NCI-H146 treated with DMSO at 0.1 percent for 48 hours (cell line): ENCODE data around the gene GPRC5D.

Experiments used
- DNase-seq: peaks from one replicate; lab custom pipeline; 2025; ENCODE audit not compliant: unreplicated experiment; lab: John Stamatoyannopoulos, UW

GPRC5D gene

GRCh38 chr12:12952036-12952435, at the start of gene GPRC5D:
Gene GPRC5D (minus strand): TSS chr12:12952170. CDS start chr12:12950384, 1,786 bp downstream.
- no peak for DNase-seq

GRCh38 chr12:13001775-13002040, 49.7 kb upstream of the GPRC5D start:
- DNase-seq: no peak

- no peak for DNase-seq
Measured at GRCh38 chr12:13000925-13001774, 49.2 kb upstream of the GPRC5D start.

- no peak for DNase-seq
Measured at GRCh38 chr12:13000616-13000924, 48.6 kb upstream of the GPRC5D start.

GRCh38 chr12:12999959-13000615, 48.1 kb upstream of the GPRC5D start, which contains the start of gene HEBP1:
Gene HEBP1 (minus strand): TSS chr12:13000265. CDS start chr12:13000114, 151 bp downstream.
- DNase-seq: peak; percentile 21

GRCh38 chr12:12999271-12999958, 47.4 kb upstream of the GPRC5D start:
- no peak for DNase-seq

GRCh38 chr12:12998248-12998647, 46.3 kb upstream of the GPRC5D start:
- DNase-seq: no peak

- DNase-seq: no peak
Measured at GRCh38 chr12:12997734-12998133, 45.8 kb upstream of the GPRC5D start.

- DNase-seq: no peak
Measured at GRCh38 chr12:12997156-12997555, 45.2 kb upstream of the GPRC5D start.

GRCh38 chr12:12996209-12996608, 44.2 kb upstream of the GPRC5D start:
- no peak for DNase-seq

- no peak for DNase-seq
Measured at GRCh38 chr12:12995088-12995487, 43.1 kb upstream of the GPRC5D start.

GRCh38 chr12:12993367-12993766, 41.4 kb upstream of the GPRC5D start:
- no peak for DNase-seq

GRCh38 chr12:12992418-12993130, 40.6 kb upstream of the GPRC5D start:
- no peak for DNase-seq

GRCh38 chr12:12990700-12991468, 38.9 kb upstream of the GPRC5D start:
- no peak for DNase-seq

GRCh38 chr12:12987421-12987820, 35.5 kb upstream of the GPRC5D start:
- no peak for DNase-seq

GRCh38 chr12:12986775-12987331, 34.9 kb upstream of the GPRC5D start:
- DNase-seq: no peak

GRCh38 chr12:12985817-12986408, 33.9 kb upstream of the GPRC5D start:
- no peak for DNase-seq

GRCh38 chr12:12984149-12984548, 32.2 kb upstream of the GPRC5D start:
- DNase-seq: no peak

GRCh38 chr12:12983420-12984035, 31.6 kb upstream of the GPRC5D start:
- no peak for DNase-seq

GRCh38 chr12:12982331-12982730, 30.4 kb upstream of the GPRC5D start:
- no peak for DNase-seq
